Neutrophil (primary cell): ENCODE data around the gene ATF6.

Source experiments
- H3K27ac ChIP-seq: fragments of 200-600 bp; sonication (generic); 2 replicates; pipeline ENCODE4 v1.5.1; 2016; ENCODE audit warnings: mild to moderate bottlenecking, moderate library complexity
- H3K27me3 ChIP-seq: fragments of 200-600 bp; sonication (generic); 2 replicates; pipeline ENCODE4 v1.6.0; 2016; ENCODE audit warnings: mild to moderate bottlenecking
- H3K36me3 ChIP-seq: fragments of 200-600 bp; sonication (generic); 2 replicates; pipeline ENCODE4 v1.5.1; 2017
- H3K4me1 ChIP-seq, 2 experiments: fragments of 200-600 bp in 1 of 2; sonication (generic) in 1 of 2; 1 replicate in 1 of 2; 2 replicates in 1 of 2; pipeline versions ENCODE4 v1.5.1 to v1.6.1; 2013 to 2016; ENCODE audit warnings: low read depth in 1 of 2, low read length in 1 of 2, mild to moderate bottlenecking in 1 of 2, moderate library complexity in 1 of 2; ENCODE audit not compliant: control insufficient read depth in 1 of 2, insufficient read depth in 1 of 2
- H3K4me3 ChIP-seq, 2 experiments: fragments of 200-600 bp in 1 of 2; sonication (generic) in 1 of 2; 1 replicate in 1 of 2; 2 replicates in 1 of 2; pipeline ENCODE4 v1.5.1; 2013 to 2016; ENCODE audit warnings: low read depth in 1 of 2, low read length in 1 of 2, mild to moderate bottlenecking in 1 of 2, moderate library complexity in 1 of 2
- H3K9me3 ChIP-seq: fragments of 200-600 bp; sonication (generic); 2 replicates; pipeline ENCODE4 v1.5.1; 2016
- CTCF ChIP-seq: fragments of 200-600 bp; sonication (generic); IDR thresholded peaks from 2 replicates; pipeline ENCODE4 v1.5.1; 2016; ENCODE audit warnings: antibody characterized with exemption

ATF6 gene

DNA sequence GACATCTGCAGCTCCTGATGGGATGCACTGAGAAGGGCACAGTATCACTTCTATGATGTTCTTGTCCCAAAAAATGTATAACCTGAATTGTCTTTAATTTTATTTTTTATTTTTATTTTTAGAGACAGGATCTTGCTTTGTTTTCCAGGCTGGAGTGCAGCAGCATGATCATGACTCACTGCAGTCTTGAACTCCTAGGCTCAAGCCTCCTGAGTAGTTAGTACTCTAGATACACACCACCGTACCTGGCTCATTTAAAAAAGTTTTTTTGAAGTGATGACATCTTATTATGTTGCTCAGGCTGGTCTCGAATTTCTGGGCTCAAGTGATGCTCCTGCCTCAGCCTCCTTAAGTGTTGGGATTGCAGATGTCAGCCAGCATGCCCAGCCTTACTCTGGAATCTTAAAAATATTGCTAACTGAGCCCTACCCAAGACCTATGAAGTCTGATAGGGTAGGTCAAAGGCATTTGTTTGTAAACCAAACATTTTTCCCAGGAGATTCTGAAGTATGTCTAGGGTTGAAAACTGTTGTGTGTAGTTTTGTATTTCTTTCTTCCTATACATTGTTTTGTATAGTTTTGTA is 68.9 kb downstream of the ATF6 start:
- peaks cover 15% of the 10 kb centered on the region for H3K36me3 ChIP-seq
- no peaks in the 10 kb centered on the region for H3K4me1 ChIP-seq
- no peak overlapping the region for H3K4me3 ChIP-seq
- no peaks in the 10 kb centered on the region for H3K27me3 ChIP-seq
- H3K9me3 ChIP-seq, result no peaks in the 10 kb centered on the region
- H3K27ac ChIP-seq, result no peak overlapping the region
- TF ChIP-seq CTCF, result no peak

GRCh38 chr1:161836018-161836417 is 69.9 kb downstream of the ATF6 start:
- peaks cover 15% of the 10 kb centered on the region for H3K36me3 ChIP-seq
- TF ChIP-seq CTCF, result no peak
- no peaks in the 10 kb centered on the region for H3K27me3 ChIP-seq
- no peak overlapping the region for H3K27ac ChIP-seq
- H3K4me1 ChIP-seq, result no peaks in the 10 kb centered on the region
- H3K4me3 ChIP-seq, result no peak overlapping the region
- no peaks in the 10 kb centered on the region for H3K9me3 ChIP-seq

- Histone ChIP-seq H3K36me3 (peaks cover 22% of the 10 kb centered on the region), H3K27ac (no peak overlapping the region), H3K9me3 (no peaks in the 10 kb centered on the region), H3K27me3 (no peaks in the 10 kb centered on the region), H3K4me3 (no peak overlapping the region), H3K4me1 (no peaks in the 10 kb centered on the region)
- TF ChIP-seq CTCF, result no peak
Observed at GRCh38 chr1:161838362-161838761, 72.2 kb downstream of the ATF6 start.

- H3K9me3 ChIP-seq, result no peaks in the 10 kb centered on the region
- peaks cover 27% of the 10 kb centered on the region for H3K36me3 ChIP-seq
- no peak overlapping the region for H3K4me3 ChIP-seq
- no peak for TF ChIP-seq CTCF
- H3K27ac ChIP-seq, result no peak overlapping the region
- no peaks in the 10 kb centered on the region for H3K27me3 ChIP-seq
- H3K4me1 ChIP-seq, result no peaks in the 10 kb centered on the region
Observed at GRCh38 chr1:161838885-161839284, 72.8 kb downstream of the ATF6 start.

DNA sequence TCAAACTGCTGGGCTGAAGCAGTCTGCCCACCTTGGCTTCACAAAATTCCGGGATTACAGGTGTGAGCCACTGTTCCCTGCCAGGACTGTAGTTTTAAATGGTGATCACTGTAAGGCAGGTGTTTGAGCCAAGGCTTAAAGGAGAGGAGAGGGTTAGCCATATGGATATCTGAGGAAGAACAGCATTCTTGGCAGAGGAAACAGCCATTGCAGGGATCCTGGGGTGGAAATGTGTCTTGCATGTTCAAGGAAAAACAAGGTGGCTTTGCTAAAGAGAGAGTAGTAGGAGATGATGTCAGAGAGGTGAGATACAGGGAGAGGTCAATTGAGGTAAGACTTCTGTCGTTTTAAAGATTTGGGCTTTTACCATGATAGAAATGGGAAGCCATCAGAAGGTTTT is 73.5 kb downstream of the ATF6 start:
- H3K4me3 ChIP-seq, result no peak overlapping the region
- no peaks in the 10 kb centered on the region for H3K27me3 ChIP-seq
- no peak overlapping the region for H3K27ac ChIP-seq
- H3K4me1 ChIP-seq, result no peaks in the 10 kb centered on the region
- peaks cover 28% of the 10 kb centered on the region for H3K36me3 ChIP-seq
- H3K9me3 ChIP-seq, result no peaks in the 10 kb centered on the region
- no peak for TF ChIP-seq CTCF

DNA sequence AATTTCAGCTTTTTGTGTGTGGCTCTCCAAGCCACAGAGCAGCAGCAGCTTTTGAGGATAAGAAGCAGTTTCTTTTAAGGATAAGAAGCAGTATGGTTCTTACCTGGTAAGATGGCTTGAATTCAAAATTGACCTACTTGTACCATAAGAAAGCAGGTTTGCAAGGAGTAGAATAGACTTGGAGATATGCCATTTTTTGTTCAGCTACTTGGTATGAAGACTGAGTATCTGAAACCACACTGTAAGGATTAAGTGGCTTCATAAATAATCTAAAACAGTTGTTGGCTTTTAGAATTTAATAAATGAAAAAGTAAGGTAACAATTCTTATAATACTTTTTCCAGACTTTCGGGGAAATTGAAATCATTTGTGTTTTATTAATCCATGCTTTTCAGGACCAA is 74.2 kb downstream of the ATF6 start:
- no peak for TF ChIP-seq CTCF
- no peak overlapping the region for H3K27ac ChIP-seq
- no peaks in the 10 kb centered on the region for H3K9me3 ChIP-seq

More for the DNA sequence above, 74.2 kb downstream of the ATF6 start:
- Histone ChIP-seq H3K27me3 (no peaks in the 10 kb centered on the region), H3K36me3 (peaks cover 28% of the 10 kb centered on the region), H3K4me1 (no peaks in the 10 kb centered on the region), H3K4me3 (no peak overlapping the region)
